ENCODE measurements around the gene RUVBL2.
A peak's percentile ranks its signal among the peaks of the same experiment; 100 is the strongest.
"Not testable (repeated sequence)": the region's sequence is repeated elsewhere in the genome, so short reads cannot be mapped to it uniquely, and the experiment has no call there.

RUVBL2 gene

GRCh38 chr19:49050376-49051033, 56.8 kb downstream of the RUVBL2 start:
- peak; percentile 40 for DNase-seq

GRCh38 chr19:49056101-49056901, 62.6 kb downstream of the RUVBL2 start:
- DNase-seq = no peak

- not testable (repeated sequence) for DNase-seq
These were observed 63.4 kb downstream of the RUVBL2 start for GRCh38 chr19:49056902-49057596.

- DNase-seq = no peak
These were observed 64.0 kb downstream of the RUVBL2 start, which contains the start of gene CGB7 for GRCh38 chr19:49057636-49058234. Gene CGB7 (minus strand): TSS chr19:49057749. CDS start chr19:49055375, 2,374 bp downstream.

- DNase-seq = no peak
These were observed 64.9 kb downstream of the RUVBL2 start for GRCh38 chr19:49058562-49058961.

- no peak for DNase-seq
These were observed 65.4 kb downstream of the RUVBL2 start for GRCh38 chr19:49059053-49059452.

GRCh38 chr19:49061000-49061399, 67.3 kb downstream of the RUVBL2 start:
- no peak for DNase-seq

GRCh38 chr19:49061445-49061844, 67.8 kb downstream of the RUVBL2 start:
- no peak for DNase-seq

GRCh38 chr19:49064029-49064629, 70.4 kb downstream of the RUVBL2 start:
- no peak for DNase-seq

GRCh38 chr19:49064768-49065611, 71.3 kb downstream of the RUVBL2 start, which contains the start of gene NTF4:
Gene NTF4 (minus strand): TSS chr19:49064818. CDS start chr19:49061997, 2,821 bp downstream.
- no peak for DNase-seq
